Upper lobe of right lung (tissue), 1 donor: Measurements from ENCODE around the gene SCUBE2. TPM values are rescaled to one million over a fixed set of nuclear protein-coding genes. Genes with fewer than 3 reads are reported as not detected.
A peak's percentile ranks its signal among the peaks of the same experiment; 100 is the strongest.

Experiments used
- ATAC-seq: fragments of 200-7000 bp; cut with Tn5 transposase; one replicate; pipeline ENCODE4 v1.9.1; 2020; ENCODE audit warnings: mild to moderate bottlenecking, moderate library complexity
- DNase-seq: peaks from one replicate; pipeline ENCODE4 v3.0.0-alpha.2; 2020
- H3K27ac ChIP-seq: fragments of 200-600 bp; one replicate; pipeline ENCODE4 v1.8.0; 2022
- H3K27me3 ChIP-seq: fragments of 200-600 bp; one replicate; pipeline ENCODE4 v1.8.0; 2022; ENCODE audit warnings: mild to moderate bottlenecking
- H3K36me3 ChIP-seq: fragments of 200-600 bp; one replicate; pipeline ENCODE4 v1.8.0; 2022
- H3K4me1 ChIP-seq: fragments of 200-600 bp; one replicate; pipeline ENCODE4 v1.8.0; 2022
- H3K4me3 ChIP-seq: fragments of 200-600 bp; one replicate; pipeline ENCODE4 v1.8.0; 2022; ENCODE audit warnings: mild to moderate bottlenecking
- H3K9me3 ChIP-seq: fragments of 200-600 bp; one replicate; pipeline ENCODE4 v1.8.0; 2022
- CTCF ChIP-seq: fragments of 200-600 bp; IDR thresholded peaks from one replicate; pipeline ENCODE4 v1.8.0; 2022; ENCODE audit warnings: antibody characterized with exemption
- intact Hi-C: fragments of 100-400 bp; cut with DNase I; formaldehyde crosslinking; loops from one replicate; pipeline ENCODE4 v1.11.0; 2022
- total RNA-seq: library from RNA; stranded (reverse); fragmentation: NEBNext Ultra II Directional; extraction: Animal tissue kit (Norgen Biotek cat#: 25700); gene quantifications from one replicate; pipeline ENCODE4 v1.2.1, GENCODE V29; 2021
- donor health status: DM: no; HTN: yes; CAD: no; lungs with severe emphysema.

The SCUBE2 gene
- total RNA-seq, 1 donor from 2014 or later = 9.9 TPM

- TF ChIP-seq CTCF = no peak
- DNase-seq = no peak
- H3K9me3 ChIP-seq = no peaks in the 10 kb centered on the region
- no peak overlapping the region for H3K27ac ChIP-seq
- no peaks in the 10 kb centered on the region for H3K36me3 ChIP-seq
- peak; percentile 30 for ATAC-seq
- no peaks in the 10 kb centered on the region for H3K4me1 ChIP-seq
- no peak overlapping the region for H3K4me3 ChIP-seq
- no peaks in the 10 kb centered on the region for H3K27me3 ChIP-seq
- intact Hi-C loops = no loop called here
Observed at GRCh38 chr11:9076046-9076445, 15.4 kb downstream of the SCUBE2 start.

GRCh38 chr11:9075556-9075955 is 15.8 kb downstream of the SCUBE2 start:
- no peak overlapping the region for H3K4me3 ChIP-seq
- H3K27me3 ChIP-seq = no peaks in the 10 kb centered on the region
- no peaks in the 10 kb centered on the region for H3K4me1 ChIP-seq
- intact Hi-C loops = no loop called here
- DNase-seq = no peak
- no peak for ATAC-seq
- no peaks in the 10 kb centered on the region for H3K9me3 ChIP-seq
- H3K27ac ChIP-seq = no peak overlapping the region
- no peak for TF ChIP-seq CTCF
- no peaks in the 10 kb centered on the region for H3K36me3 ChIP-seq

GRCh38 chr11:9074338-9075029 is 16.9 kb downstream of the SCUBE2 start:
- Histone ChIP-seq H3K27me3 (no peaks in the 10 kb centered on the region), H3K36me3 (no peaks in the 10 kb centered on the region), H3K4me1 (no peaks in the 10 kb centered on the region), H3K4me3 (no peak overlapping the region), H3K27ac (no peak overlapping the region), H3K9me3 (no peaks in the 10 kb centered on the region)
- ATAC-seq (no peak), DNase-seq (no peak)
- intact Hi-C loops = no loop called here
- TF ChIP-seq CTCF = no peak

GRCh38 chr11:9073466-9074225 is 17.8 kb downstream of the SCUBE2 start:
- Histone ChIP-seq H3K27ac (no peak overlapping the region), H3K27me3 (no peaks in the 10 kb centered on the region), H3K9me3 (no peaks in the 10 kb centered on the region), H3K4me3 (no peak overlapping the region), H3K36me3 (no peaks in the 10 kb centered on the region), H3K4me1 (no peaks in the 10 kb centered on the region)
- TF ChIP-seq CTCF = no peak
- ATAC-seq (no peak), DNase-seq (no peak)
- intact Hi-C loops = no loop called here

- no peak for TF ChIP-seq CTCF
- ATAC-seq (no peak), DNase-seq (no peak)
- Histone ChIP-seq H3K9me3 (no peaks in the 10 kb centered on the region), H3K36me3 (no peaks in the 10 kb centered on the region), H3K27ac (no peak overlapping the region), H3K4me1 (no peaks in the 10 kb centered on the region), H3K4me3 (no peak overlapping the region), H3K27me3 (no peaks in the 10 kb centered on the region)
- intact Hi-C loops = no loop called here
Observed at GRCh38 chr11:9072626-9073176, 18.7 kb downstream of the SCUBE2 start.
